HL-60/S4 (cell line): Measurements from ENCODE around the gene COQ10B.

Experiments
- in situ Hi-C: fragments of 300-500 bp; cut with MboI; formaldehyde crosslinking; loops from 2 replicates; pipeline ENCODE4 v1.14.3; 2022; ENCODE audit warnings: low sequenced_read_pairs

Gene COQ10B

GRCh38 chr2:197499594-197500502 is 46.5 kb downstream of the COQ10B start, which contains the start of the genes HSPD1 and HSPE1:
TSS of gene HSPD1 (minus strand) at chr2:197499840. CDS start at chr2:197498848, 992 bp downstream.
TSS of gene HSPE1 (plus strand) at chr2:197500379. CDS start at chr2:197500437, 58 bp downstream.
- in situ Hi-C loops: no loop called here

- in situ Hi-C loops: no loop called here
Observed at GRCh38 chr2:197500503-197501131, 47.3 kb downstream of the COQ10B start.

- in situ Hi-C loops: no loop called here
Observed at GRCh38 chr2:197502201-197502600, 48.8 kb downstream of the COQ10B start.

- in situ Hi-C loops: no loop called here
Observed at GRCh38 chr2:197502685-197503084, 49.3 kb downstream of the COQ10B start.

GRCh38 chr2:197504000-197504399 is 50.6 kb downstream of the COQ10B start:
- in situ Hi-C loops: no loop called here

- in situ Hi-C loops: no loop called here
Observed at GRCh38 chr2:197504512-197504911, 51.2 kb downstream of the COQ10B start.

GRCh38 chr2:197506658-197507057 is 53.3 kb downstream of the COQ10B start:
- in situ Hi-C loops: no loop called here

- in situ Hi-C loops: no loop called here
Observed at GRCh38 chr2:197513915-197514314, 60.6 kb downstream of the COQ10B start.

GRCh38 chr2:197514754-197515153 is 61.4 kb downstream of the COQ10B start:
- in situ Hi-C loops: no loop called here

- in situ Hi-C loops: no loop called here
Observed at GRCh38 chr2:197515315-197515738, 62.0 kb downstream of the COQ10B start.

GRCh38 chr2:197515739-197516392 is 62.5 kb downstream of the COQ10B start, which contains the start of gene MOB4:
TSS of gene MOB4 (plus strand) at chr2:197516066. CDS start at chr2:197516087, 21 bp downstream.
- in situ Hi-C loops: no loop called here

- in situ Hi-C loops: no loop called here
Observed at GRCh38 chr2:197516393-197516761, 63.0 kb downstream of the COQ10B start.

GRCh38 chr2:197517150-197517549 is 63.8 kb downstream of the COQ10B start:
- in situ Hi-C loops: no loop called here
